GM12892 (cell line): ENCODE measurements around the gene ADD2.

ENCODE experiments used
- DNase-seq: peaks from one replicate; pipeline ENCODE4 v3.0.0; 2011; ENCODE audit not compliant: insufficient read length
- FAIRE-seq: peaks from 2 replicates; lab custom pipeline; 2011; peaks lifted over from hg19 to GRCh38; lab: Jason Lieb, UNC
- POLR2A ChIP-seq: IDR thresholded peaks from 2 replicates; pipeline ENCODE4 v1.6.1; 2011; ENCODE audit warnings: low read depth, low read length, control low read depth
- POLR2AphosphoS5 ChIP-seq: IDR thresholded peaks from 2 replicates; pipeline ENCODE4 v1.6.1; 2011; ENCODE audit warnings: low read depth, low read length, control low read depth
- TAF1 ChIP-seq: IDR thresholded peaks from 2 replicates; pipeline ENCODE4 v1.6.1; 2011; ENCODE audit warnings: low read depth, mild to moderate bottlenecking, control low read depth, low read length, borderline replicate concordance

ADD2 gene

GRCh38 chr2:70759446-70759845 is 8.6 kb downstream of the ADD2 start:
- TF ChIP-seq TAF1 (no peak), POLR2AphosphoS5 (no peak), POLR2A (no peak)
- FAIRE-seq (no peak), DNase-seq (no peak)

DNA sequence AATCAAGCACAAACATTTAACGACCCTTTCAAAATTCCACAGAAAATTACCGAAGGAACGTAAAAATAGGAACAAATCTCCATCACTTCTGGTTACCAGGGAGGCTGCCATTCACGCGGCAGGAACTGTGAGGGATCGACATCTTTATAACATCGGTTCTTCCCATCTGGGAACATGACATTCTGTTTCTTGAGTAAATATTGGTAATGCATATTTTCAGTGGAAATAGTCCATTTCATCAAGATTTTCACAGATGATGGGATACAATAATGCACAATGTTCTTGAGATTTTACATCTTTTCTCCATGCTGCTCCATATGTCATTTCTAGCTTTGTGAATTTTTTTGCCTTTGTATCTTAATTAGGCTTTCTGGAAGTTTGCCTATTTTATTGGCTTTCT is 10.0 kb downstream of the ADD2 start:
- FAIRE-seq (no peak), DNase-seq (no peak)
- no peak for TF ChIP-seq TAF1
- no peak for TF ChIP-seq POLR2AphosphoS5

DNA sequence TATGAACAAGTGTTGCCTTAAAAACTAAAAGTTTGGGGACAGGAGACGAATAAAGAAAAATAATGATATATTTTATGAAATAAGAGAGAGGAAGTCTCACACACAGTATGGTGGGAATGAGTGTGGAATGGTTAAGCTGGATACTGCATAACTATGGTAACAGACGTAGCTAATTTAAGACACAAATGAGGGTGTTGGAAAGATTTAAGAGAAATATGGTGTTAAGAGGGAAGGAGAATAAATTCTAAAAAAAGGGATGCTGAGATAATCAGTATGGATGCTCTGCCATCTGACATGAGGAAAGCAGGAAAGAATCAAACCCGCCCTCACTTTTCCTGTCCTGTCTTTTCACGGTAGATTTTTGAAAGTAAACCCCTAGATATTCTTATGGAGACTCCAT is 10.6 kb downstream of the ADD2 start:
- no peak for FAIRE-seq
- no peak for TF ChIP-seq TAF1
- no peak for TF ChIP-seq POLR2AphosphoS5
- no peak for DNase-seq

- TF ChIP-seq POLR2AphosphoS5 (no peak), TAF1 (no peak), POLR2A (no peak)
- no peak for FAIRE-seq
- DNase-seq, result no peak
Measured at GRCh38 chr2:70756128-70756527, 11.9 kb downstream of the ADD2 start.

- FAIRE-seq, result no peak
- no peak for DNase-seq
- TF ChIP-seq TAF1 (no peak), POLR2A (no peak), POLR2AphosphoS5 (no peak)
Measured at GRCh38 chr2:70753902-70754301, 14.1 kb downstream of the ADD2 start.

DNA sequence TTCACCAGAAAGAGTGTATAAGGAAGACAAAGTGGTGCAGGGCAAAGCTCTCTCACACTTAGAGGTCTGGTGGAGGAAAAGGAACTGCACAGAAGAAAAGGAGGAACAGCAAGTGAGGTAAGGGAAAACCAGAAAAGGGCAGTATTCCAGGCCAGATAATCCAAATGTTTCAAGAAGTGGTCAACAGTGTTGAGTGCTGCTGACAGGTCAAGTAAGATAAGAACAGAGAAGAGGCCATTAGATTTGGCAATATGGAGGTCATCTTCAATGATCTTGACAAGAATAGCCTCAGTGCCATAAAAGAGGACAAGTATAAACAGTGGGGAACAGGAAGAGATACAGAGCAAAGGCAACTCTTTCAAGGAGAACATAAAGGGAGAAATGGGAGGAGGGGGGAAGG is 15.0 kb downstream of the ADD2 start:
- TF ChIP-seq TAF1, result no peak
- no peak for TF ChIP-seq POLR2A
- no peak for TF ChIP-seq POLR2AphosphoS5
- no peak for FAIRE-seq
- DNase-seq, result no peak

- no peak for FAIRE-seq
- DNase-seq, result no peak
- no peak for TF ChIP-seq POLR2A
- TF ChIP-seq POLR2AphosphoS5, result no peak
- no peak for TF ChIP-seq TAF1
Measured at GRCh38 chr2:70752396-70752795, 15.6 kb downstream of the ADD2 start.

- DNase-seq, result no peak
- TF ChIP-seq POLR2A (no peak), POLR2AphosphoS5 (no peak), TAF1 (no peak)
- FAIRE-seq, result no peak
Measured at GRCh38 chr2:70751881-70752280, 16.1 kb downstream of the ADD2 start.

DNA sequence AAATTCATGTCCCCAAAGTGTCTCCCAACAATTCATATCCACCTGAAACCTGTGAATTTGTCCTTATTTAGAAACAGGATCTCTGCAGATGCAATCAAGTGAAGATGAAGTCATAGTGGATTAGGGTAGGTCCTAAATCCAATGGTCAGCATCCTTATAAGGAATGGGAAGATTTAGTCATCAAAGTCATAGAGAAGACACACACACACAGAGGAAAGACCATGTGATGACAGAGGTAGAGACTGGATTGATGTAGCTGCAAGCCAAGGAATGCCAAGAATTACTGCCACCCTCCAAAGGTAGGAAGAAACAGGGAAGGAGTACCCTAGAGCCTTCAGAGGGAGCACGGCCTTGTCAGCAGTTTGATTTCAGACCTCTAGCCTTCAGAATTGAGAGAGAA is 17.7 kb downstream of the ADD2 start:
- FAIRE-seq (no peak), DNase-seq (no peak)
- TF ChIP-seq POLR2A (no peak), POLR2AphosphoS5 (no peak), TAF1 (no peak)

GRCh38 chr2:70748002-70748784 is 19.8 kb downstream of the ADD2 start:
- no peak for DNase-seq
- no peak for FAIRE-seq
- TF ChIP-seq POLR2AphosphoS5, result no peak
- no peak for TF ChIP-seq TAF1
- no peak for TF ChIP-seq POLR2A

GRCh38 chr2:70747284-70747683 is 20.7 kb downstream of the ADD2 start:
- no peak for TF ChIP-seq TAF1
- no peak for TF ChIP-seq POLR2AphosphoS5
- TF ChIP-seq POLR2A, result no peak
- DNase-seq (no peak), FAIRE-seq (no peak)
